GM21723 (cell line): ENCODE measurements around the gene CLTCL1.

Source experiments
- ATAC-seq: cut with Tn5 transposase; IDR thresholded peaks from one replicate; pipeline ENCODE4 v1.9.1; 2021; ENCODE audit warnings: mild to moderate bottlenecking, moderate library complexity; ENCODE audit not compliant: unreplicated experiment

The CLTCL1 gene

DNA sequence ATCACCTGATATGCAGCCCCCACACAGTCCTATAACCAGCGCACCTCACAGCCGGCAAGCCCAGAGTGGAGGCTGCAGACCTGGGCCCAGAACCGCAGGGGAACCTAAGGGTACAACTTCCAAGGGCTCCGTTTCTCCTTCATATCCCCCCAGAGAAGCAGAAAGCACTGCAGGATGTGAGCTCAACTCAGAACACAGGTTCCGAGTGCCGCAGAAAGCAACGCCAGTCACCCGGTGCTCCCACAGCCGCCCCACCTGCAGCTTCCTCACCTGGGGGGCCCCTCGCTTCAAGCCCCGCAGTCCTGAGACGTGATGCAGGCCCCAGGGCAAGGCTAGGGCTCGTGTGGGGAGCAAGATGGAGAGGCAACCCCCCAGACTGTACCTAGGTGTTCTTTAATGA is 158.0 kb downstream of the CLTCL1 start:
- ATAC-seq: no peak

- ATAC-seq: no peak
These were observed 158.7 kb downstream of the CLTCL1 start for GRCh38 chr22:19132693-19133400.

DNA sequence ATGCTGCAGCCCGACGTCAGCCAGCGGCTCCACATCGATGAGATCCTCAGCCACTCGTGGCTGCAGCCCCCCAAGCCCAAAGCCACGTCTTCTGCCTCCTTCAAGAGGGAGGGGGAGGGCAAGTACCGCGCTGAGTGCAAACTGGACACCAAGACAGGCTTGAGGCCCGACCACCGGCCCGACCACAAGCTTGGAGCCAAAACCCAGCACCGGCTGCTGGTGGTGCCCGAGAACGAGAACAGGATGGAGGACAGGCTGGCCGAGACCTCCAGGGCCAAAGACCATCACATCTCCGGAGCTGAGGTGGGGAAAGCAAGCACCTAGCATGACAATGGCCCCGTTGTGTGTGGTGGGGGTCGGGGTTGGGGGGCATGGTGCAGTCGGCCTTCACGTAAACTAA is 159.4 kb downstream of the CLTCL1 start:
- no peak for ATAC-seq

DNA sequence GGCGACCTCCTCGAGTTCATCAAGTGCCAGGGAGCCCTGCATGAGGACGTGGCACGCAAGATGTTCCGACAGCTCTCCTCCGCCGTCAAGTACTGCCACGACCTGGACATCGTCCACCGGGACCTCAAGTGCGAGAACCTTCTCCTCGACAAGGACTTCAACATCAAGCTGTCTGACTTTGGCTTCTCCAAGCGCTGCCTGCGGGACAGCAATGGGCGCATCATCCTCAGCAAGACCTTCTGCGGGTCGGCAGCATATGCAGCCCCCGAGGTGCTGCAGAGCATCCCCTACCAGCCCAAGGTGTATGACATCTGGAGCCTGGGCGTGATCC is 159.9 kb downstream of the CLTCL1 start:
- ATAC-seq: no peak

DNA sequence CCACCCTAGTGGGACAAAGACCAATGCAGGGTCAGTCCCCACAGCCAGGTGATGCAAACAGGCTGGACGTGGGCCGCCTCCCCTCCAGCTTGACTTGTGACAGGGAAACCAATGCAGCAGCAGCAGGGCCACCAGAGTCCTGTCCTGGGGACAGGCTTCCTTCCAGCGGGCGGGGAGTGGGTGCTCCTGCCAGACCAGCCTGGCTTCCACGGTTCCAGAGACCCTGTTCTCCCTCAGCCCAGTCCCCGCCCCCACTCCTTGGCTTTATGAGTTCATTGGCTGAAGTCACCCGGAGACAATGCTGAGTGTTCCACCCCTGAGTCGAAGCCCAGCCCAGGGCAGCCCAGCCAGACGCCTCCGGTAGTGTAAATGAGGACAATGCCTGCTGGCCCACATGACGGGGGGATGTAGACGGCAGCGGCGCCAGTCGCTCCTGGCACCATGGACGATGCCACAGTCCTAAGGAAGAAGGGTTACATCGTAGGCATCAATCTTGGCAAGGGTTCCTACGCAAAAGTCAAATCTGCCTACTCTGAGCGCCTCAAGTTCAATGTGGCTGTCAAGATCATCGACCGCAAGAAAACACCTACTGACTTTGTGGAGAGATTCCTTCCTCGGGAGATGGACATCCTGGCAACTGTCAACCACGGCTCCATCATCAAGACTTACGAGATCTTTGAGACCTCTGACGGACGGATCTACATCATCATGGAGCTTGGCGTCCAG is 160.4 kb downstream of the CLTCL1 start, which contains the start of gene TSSK2:
Gene TSSK2, plus strand, starts transcription at position 350 of the 726 bp plus-strand sequence. Its CDS starts 92 bp downstream, at position 442.
- ATAC-seq: no peak

DNA sequence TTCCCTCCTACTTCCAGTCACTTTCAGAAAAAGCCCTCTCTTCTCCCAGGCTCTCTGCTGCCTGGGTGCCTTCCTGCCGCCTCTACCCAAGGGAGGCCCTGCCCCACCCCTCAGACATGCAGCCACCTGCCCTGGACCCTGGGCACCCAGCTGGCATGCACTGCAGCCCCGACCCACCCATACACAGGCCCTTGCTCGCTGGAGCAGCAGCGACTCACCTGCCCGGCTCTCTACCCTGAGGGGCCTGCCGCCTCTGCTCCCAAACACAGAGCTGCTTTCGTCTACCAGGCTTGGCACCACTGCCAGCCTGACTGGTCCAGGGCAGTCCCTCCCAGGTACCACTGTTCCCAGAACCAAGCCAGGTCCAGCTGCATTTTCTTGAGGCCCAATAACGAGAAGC is 161.6 kb downstream of the CLTCL1 start:
- ATAC-seq: no peak
